ENCODE data around the gene ATAD1. TPM values are rescaled to one million over a fixed set of nuclear protein-coding genes. Genes with fewer than 3 reads are reported as not detected.

Gene ATAD1
- total and polyA plus RNA-seq, 3 donors from 2014 or later: 68.5 to 162 (median 107) TPM

DNA sequence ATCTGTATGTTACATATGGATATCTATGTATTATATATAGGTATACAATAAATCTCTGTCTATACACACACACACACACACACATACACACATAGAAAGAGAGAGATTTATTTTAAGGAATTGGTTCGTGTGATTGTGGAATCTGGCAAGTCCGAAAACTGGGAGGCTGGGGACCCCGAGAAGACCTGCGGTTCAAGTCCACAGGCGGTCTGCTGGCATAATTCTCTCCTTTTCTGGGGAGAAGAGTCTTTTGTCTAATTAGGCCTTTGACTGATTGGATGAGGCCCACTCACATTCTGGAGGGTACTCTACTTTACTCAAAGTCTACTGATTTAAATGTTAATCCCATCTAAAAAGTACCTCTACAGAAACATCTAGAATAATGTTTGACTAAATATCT lies 93.2 kb downstream of the ATAD1 start:
- no peak for DNase-seq
- Histone ChIP-seq H3K27ac (no peak overlapping the region), H3K27me3 (no peaks in the 10 kb centered on the region), H3K9me3 (no peaks in the 10 kb centered on the region), H3K4me1 (no peaks in the 10 kb centered on the region), H3K36me3 (ENCODE audit: low read depth, missing control alignments) (no peaks in the 10 kb centered on the region), H3K4me3 (no peak overlapping the region)
- 87 to 98% methylated on average over 5 of the region's 5 CpGs for WGBS, 2 donors
- intact Hi-C loops (cut with DNase I; ENCODE audit: low total_unique reads): no loop called here
- TF ChIP-seq POLR2A (IDR thresholded peaks at IDR 0.05): no peak
- TF ChIP-seq, protein P1, sequence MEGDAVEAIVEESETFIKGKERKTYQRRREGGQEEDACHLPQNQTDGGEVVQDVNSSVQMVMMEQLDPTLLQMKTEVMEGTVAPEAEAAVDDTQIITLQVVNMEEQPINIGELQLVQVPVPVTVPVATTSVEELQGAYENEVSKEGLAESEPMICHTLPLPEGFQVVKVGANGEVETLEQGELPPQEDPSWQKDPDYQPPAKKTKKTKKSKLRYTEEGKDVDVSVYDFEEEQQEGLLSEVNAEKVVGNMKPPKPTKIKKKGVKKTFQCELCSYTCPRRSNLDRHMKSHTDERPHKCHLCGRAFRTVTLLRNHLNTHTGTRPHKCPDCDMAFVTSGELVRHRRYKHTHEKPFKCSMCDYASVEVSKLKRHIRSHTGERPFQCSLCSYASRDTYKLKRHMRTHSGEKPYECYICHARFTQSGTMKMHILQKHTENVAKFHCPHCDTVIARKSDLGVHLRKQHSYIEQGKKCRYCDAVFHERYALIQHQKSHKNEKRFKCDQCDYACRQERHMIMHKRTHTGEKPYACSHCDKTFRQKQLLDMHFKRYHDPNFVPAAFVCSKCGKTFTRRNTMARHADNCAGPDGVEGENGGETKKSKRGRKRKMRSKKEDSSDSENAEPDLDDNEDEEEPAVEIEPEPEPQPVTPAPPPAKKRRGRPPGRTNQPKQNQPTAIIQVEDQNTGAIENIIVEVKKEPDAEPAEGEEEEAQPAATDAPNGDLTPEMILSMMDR (IDR thresholded peaks at IDR 0.05): no peak

DNA sequence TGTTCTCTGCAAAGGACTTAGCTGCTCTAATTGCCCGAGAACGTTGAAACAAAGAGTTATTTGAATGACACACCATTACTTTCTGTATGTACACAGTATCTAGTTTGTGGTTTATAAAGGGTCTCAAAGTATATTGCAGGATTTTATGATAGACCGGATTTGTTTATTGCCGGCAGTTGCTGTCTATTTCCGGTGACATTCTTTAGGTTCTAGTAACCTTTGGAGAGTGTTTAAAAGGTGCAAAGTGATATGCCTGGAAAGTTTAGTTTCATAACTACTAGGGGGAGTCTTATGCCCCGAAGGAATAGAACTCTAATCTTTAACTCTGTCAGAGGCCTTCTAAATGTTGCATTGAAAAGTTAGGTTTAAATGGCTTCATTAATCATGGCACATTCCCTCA lies 94.5 kb downstream of the ATAD1 start:
- H3K27ac ChIP-seq: no peak overlapping the region
- intact Hi-C loops (cut with DNase I; ENCODE audit: low total_unique reads): no loop called here
- TF ChIP-seq, protein P1 (IDR thresholded peaks at IDR 0.05): no peak
- no peak for TF ChIP-seq POLR2A (IDR thresholded peaks at IDR 0.05)
- H3K4me3 ChIP-seq: no peak overlapping the region
- no peak for DNase-seq
- WGBS, 2 donors: 57 to 63% methylated on average over 6 of the region's 6 CpGs
- H3K27me3 ChIP-seq: no peaks in the 10 kb centered on the region
- no peaks in the 10 kb centered on the region for H3K9me3 ChIP-seq
- no peaks in the 10 kb centered on the region for H3K4me1 ChIP-seq
- H3K36me3 ChIP-seq (ENCODE audit: low read depth, missing control alignments): no peaks in the 10 kb centered on the region

DNA sequence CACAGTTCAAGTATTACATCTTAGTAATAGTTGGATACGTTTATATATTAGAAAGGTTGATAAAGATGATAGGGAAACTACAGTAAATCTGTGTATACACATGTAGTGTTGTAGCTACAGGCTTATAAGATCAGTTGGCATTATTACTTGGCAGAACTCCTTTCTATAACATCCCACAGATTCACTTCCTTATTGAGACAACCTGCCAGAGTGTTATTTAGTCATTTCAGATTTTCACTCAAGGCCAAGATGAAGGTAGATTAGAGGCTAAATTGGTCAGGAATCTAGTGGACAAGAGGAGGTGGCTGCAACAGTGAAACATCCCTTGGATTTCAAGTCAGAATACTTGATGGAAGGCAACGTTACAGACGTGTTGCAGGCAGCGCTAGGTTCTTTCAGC lies 95.3 kb downstream of the ATAD1 start:
- TF ChIP-seq, protein P1 (IDR thresholded peaks at IDR 0.05): no peak
- TF ChIP-seq POLR2A (IDR thresholded peaks at IDR 0.05): no peak
- H3K27ac ChIP-seq: no peak overlapping the region
- no peaks in the 10 kb centered on the region for H3K4me1 ChIP-seq
- no peak for DNase-seq
- intact Hi-C loops (cut with DNase I; ENCODE audit: low total_unique reads): no loop called here
- no peaks in the 10 kb centered on the region for H3K36me3 ChIP-seq (ENCODE audit: low read depth, missing control alignments)
- no peaks in the 10 kb centered on the region for H3K27me3 ChIP-seq
- H3K4me3 ChIP-seq: no peak overlapping the region
- H3K9me3 ChIP-seq: no peaks in the 10 kb centered on the region
- 61 to 71% methylated on average over 4 of the region's 4 CpGs for WGBS, 2 donors

- WGBS, 2 donors: 34 to 51% methylated on average over 2 of the region's 2 CpGs
- TF ChIP-seq POLR2A (IDR thresholded peaks at IDR 0.05): no peak
- TF ChIP-seq, protein P1 (IDR thresholded peaks at IDR 0.05): no peak
- Histone ChIP-seq H3K4me1 (no peaks in the 10 kb centered on the region), H3K27ac (no peak overlapping the region), H3K36me3 (ENCODE audit: low read depth, missing control alignments) (no peaks in the 10 kb centered on the region), H3K27me3 (no peaks in the 10 kb centered on the region), H3K4me3 (no peak overlapping the region), H3K9me3 (no peaks in the 10 kb centered on the region)
- intact Hi-C loops (cut with DNase I; ENCODE audit: low total_unique reads): no loop called here
- DNase-seq: no peak
Measured at GRCh38 chr10:87721781-87722180, 96.2 kb downstream of the ATAD1 start.

DNA sequence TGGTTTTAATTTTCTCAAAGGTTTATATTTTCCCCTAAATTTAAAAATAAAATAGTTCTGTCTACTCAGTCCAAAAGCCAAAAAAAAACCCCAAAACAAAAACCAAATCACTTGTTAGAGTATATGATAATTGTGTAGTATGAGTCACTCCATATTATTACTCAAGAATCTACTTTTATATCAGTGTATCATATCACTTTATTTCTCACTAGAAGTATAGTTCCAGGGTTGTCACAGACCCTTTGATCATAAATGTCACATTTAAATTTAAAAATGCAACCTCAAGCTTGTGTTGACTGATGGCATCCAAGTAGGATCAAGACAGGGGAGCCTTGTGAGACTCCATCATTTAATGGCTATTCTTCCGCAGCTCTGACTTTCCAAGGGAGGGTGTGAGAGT lies 97.4 kb downstream of the ATAD1 start:
- H3K4me1 ChIP-seq: peaks cover 7% of the 10 kb centered on the region
- WGBS, 2 donors: 93 to 97% methylated on average over 1 of the region's 1 CpG
- intact Hi-C loops (cut with DNase I; ENCODE audit: low total_unique reads): no loop called here
- no peak for TF ChIP-seq POLR2A (IDR thresholded peaks at IDR 0.05)
- TF ChIP-seq, protein P1 (IDR thresholded peaks at IDR 0.05): no peak
- no peak for DNase-seq
- no peak overlapping the region for H3K27ac ChIP-seq
- H3K9me3 ChIP-seq: no peaks in the 10 kb centered on the region
- H3K27me3 ChIP-seq: no peaks in the 10 kb centered on the region
- H3K4me3 ChIP-seq: no peak overlapping the region
- H3K36me3 ChIP-seq (ENCODE audit: low read depth, missing control alignments): no peaks in the 10 kb centered on the region

All from testis (tissue), 3 donors.